C4-2B (cell line): Measurements from ENCODE around the gene DPYSL5.

Experiments
- CTCF ChIP-seq: fragments of 450-650 bp; conservative IDR thresholded peaks from 2 replicates; pipeline ENCODE4 v1.5.1; 2017; ENCODE audit warnings: mild to moderate bottlenecking
- ZFX ChIP-seq: fragments of 450-650 bp; IDR thresholded peaks from 2 replicates; pipeline ENCODE4 v1.6.1; 2017

GRCh38 chr2:26975656-26976055 lies 127.7 kb downstream of the DPYSL5 start:
- TF ChIP-seq CTCF (no peak), ZFX (no peak)
